Measurements from ENCODE around the gene CPNE1. TPM values are rescaled to one million over a fixed set of nuclear protein-coding genes. Genes with fewer than 3 reads are reported as not detected.
A peak's percentile ranks its signal among the peaks of the same experiment; 100 is the strongest.
"Not testable (repeated sequence)": the region's sequence is repeated elsewhere in the genome, so short reads cannot be mapped to it uniquely, and the experiment has no call there.

CPNE1 gene
- 100 to 1,000 TPM in 5 of 6 donors, 10 to 100 TPM in 1; 48.8 to 210 (median 177) TPM for total RNA-seq

GRCh38 chr20:35664466-35665206 is at the start of gene CPNE1, which contains the start of gene RBM12:
Gene CPNE1, minus strand, starts transcription at chr20:35664900. Its CDS starts 31,977 bp downstream, at chr20:35632923.
Gene RBM12, minus strand, starts transcription at chr20:35664900. Its CDS starts 9,578 bp downstream, at chr20:35655322.
- no peaks in the 10 kb centered on the region for H3K27me3 ChIP-seq
- peaks cover 6 to 12% (median 12%) of the 10 kb centered on the region in 4 donors for H3K36me3 ChIP-seq
- peaks cover 35 to 47% (median 36%) of the 10 kb centered on the region in 4 donors for H3K4me1 ChIP-seq
- TF ChIP-seq, protein P1, sequence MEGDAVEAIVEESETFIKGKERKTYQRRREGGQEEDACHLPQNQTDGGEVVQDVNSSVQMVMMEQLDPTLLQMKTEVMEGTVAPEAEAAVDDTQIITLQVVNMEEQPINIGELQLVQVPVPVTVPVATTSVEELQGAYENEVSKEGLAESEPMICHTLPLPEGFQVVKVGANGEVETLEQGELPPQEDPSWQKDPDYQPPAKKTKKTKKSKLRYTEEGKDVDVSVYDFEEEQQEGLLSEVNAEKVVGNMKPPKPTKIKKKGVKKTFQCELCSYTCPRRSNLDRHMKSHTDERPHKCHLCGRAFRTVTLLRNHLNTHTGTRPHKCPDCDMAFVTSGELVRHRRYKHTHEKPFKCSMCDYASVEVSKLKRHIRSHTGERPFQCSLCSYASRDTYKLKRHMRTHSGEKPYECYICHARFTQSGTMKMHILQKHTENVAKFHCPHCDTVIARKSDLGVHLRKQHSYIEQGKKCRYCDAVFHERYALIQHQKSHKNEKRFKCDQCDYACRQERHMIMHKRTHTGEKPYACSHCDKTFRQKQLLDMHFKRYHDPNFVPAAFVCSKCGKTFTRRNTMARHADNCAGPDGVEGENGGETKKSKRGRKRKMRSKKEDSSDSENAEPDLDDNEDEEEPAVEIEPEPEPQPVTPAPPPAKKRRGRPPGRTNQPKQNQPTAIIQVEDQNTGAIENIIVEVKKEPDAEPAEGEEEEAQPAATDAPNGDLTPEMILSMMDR (IDR thresholded peaks at IDR 0.05): peak in 2 of 6 experiments; percentile 12 to 31
- TF ChIP-seq POLR2AphosphoS5 (IDR thresholded peaks at IDR 0.05) (peak; percentile 97 to 98), EP300 (IDR thresholded peaks at IDR 0.05) (peak in 1 of 4 donors; percentile 76), POLR2A (IDR thresholded peaks at IDR 0.05) (peak in 3 of 4 donors; percentile 80 to 98 (median 98))
- peak within 1 kb of the TSS; percentile 99 to 100 (median 100) for H3K27ac ChIP-seq
- DNase-seq (peak; percentile 91 to 99), ATAC-seq (ENCODE audit: low FRiP score in 2 of 2) (peak; percentile 96 to 97)
- H3K4me3 ChIP-seq: peak within 1 kb of the TSS; percentile 45 to 80 (median 76)
- WGBS, 2 donors: 0% methylated on average over 47 of the region's 61 CpGs; no CpG with 5 or more reads in 1 of the 2 donors
- H3K9me3 ChIP-seq: no peaks in the 10 kb centered on the region

DNA sequence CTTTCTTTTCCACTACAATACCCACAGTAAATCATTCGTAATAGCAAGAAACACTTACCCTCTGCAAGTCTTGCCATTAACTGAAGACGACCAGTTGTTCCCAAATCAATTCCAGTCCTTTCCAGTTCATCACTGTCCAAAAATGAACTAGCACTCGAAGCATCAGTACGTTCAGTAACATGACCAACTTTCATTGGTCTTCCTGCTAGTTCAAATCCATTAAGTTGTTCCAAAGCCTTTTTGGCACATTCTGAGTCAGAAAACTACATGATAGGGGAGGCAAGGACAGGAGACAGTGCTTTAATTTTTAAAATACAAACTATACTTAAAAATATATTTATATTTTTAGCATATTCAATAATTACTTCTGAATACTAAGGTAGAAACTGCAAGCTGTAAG is 49.4 kb upstream of the CPNE1 start:
- TF ChIP-seq POLR2A (IDR thresholded peaks at IDR 0.05): no peak
- TF ChIP-seq EP300 (IDR thresholded peaks at IDR 0.05): no peak
- TF ChIP-seq POLR2AphosphoS5 (IDR thresholded peaks at IDR 0.05): no peak
- TF ChIP-seq, protein P1 (IDR thresholded peaks at IDR 0.05): no peak
- peaks cover 55 to 99% (median 78%) of the 10 kb centered on the region in 4 donors for H3K36me3 ChIP-seq
- no peak overlapping the region for H3K27ac ChIP-seq
- no peaks in the 10 kb centered on the region for H3K27me3 ChIP-seq
- DNase-seq (no peak), ATAC-seq (ENCODE audit: low FRiP score in 2 of 2) (no peak)
- WGBS, 2 donors: 77 to 81% methylated on average over 4 of the region's 4 CpGs
- peaks cover 0 to 31% (median 14%) of the 10 kb centered on the region in 4 donors for H3K4me1 ChIP-seq
- H3K9me3 ChIP-seq: no peaks in the 10 kb centered on the region
- no peak overlapping the region for H3K4me3 ChIP-seq

- DNase-seq; H3K27ac ChIP-seq; H3K4me3 ChIP-seq; ATAC-seq (ENCODE audit: low FRiP score in 2 of 2); H3K27me3 ChIP-seq; H3K9me3 ChIP-seq: not testable (repeated sequence)
- peaks cover 52 to 99% (median 73%) of the 10 kb centered on the region in 4 donors for H3K36me3 ChIP-seq
- 75 to 85% methylated on average over 9 of the region's 9 CpGs for WGBS, 2 donors
- peaks cover 0 to 26% (median 12%) of the 10 kb centered on the region in 4 donors for H3K4me1 ChIP-seq
Observed at GRCh38 chr20:35713120-35713519, 48.4 kb upstream of the CPNE1 start.

DNA sequence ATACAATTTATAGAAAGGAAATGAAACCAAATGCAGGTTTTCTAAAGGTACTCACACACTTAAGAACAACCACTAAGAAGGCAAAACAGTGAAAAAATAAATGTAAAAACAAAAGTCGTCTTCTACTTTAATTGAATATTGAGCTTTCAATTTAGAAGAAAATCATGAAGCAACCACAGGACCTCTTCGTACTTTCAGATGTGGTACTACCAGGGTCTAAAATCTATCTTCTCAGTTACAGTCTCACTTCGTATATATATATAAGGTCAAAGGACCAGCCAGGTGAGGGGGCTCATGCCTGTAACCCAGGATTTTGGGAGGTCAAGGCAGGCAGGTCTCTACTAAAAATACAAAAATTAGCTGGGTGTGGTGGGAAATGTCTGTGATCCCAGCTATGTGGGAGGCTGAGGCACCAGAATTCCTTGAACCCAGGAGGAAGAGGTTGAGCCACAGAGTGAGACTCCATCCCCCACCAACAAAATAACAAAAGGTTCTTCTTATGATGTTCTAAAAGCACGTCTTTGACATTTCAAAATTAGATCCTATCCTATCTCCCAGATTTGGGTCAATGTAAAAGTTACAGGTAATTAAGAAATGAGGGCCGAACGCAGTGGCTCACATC is 47.0 kb upstream of the CPNE1 start:
- Histone ChIP-seq H3K36me3 (peaks cover 55 to 99% (median 66%) of the 10 kb centered on the region in 4 donors), H3K9me3 (no peaks in the 10 kb centered on the region), H3K27me3 (no peaks in the 10 kb centered on the region), H3K27ac (no peak overlapping the region), H3K4me3 (no peak overlapping the region), H3K4me1 (peaks cover 0 to 18% (median 12%) of the 10 kb centered on the region in 4 donors)
- WGBS, 2 donors: 76 to 83% methylated on average over 6 of the region's 6 CpGs
- DNase-seq (no peak), ATAC-seq (ENCODE audit: low FRiP score in 2 of 2) (no peak)
- TF ChIP-seq, protein P1 (IDR thresholded peaks at IDR 0.05): no peak
- TF ChIP-seq EP300 (IDR thresholded peaks at IDR 0.05) (no peak), POLR2A (IDR thresholded peaks at IDR 0.05) (no peak), POLR2AphosphoS5 (IDR thresholded peaks at IDR 0.05) (no peak)

GRCh38 chr20:35710884-35711587 is 46.3 kb upstream of the CPNE1 start:
- no peak for DNase-seq
- H3K27ac ChIP-seq: no peak overlapping the region

More at GRCh38 chr20:35710884-35711587, 46.3 kb upstream of the CPNE1 start:
- Histone ChIP-seq H3K4me3 (no peak overlapping the region), H3K9me3 (no peaks in the 10 kb centered on the region), H3K27me3 (no peaks in the 10 kb centered on the region), H3K36me3 (peaks cover 57 to 99% (median 66%) of the 10 kb centered on the region in 4 donors), H3K4me1 (peaks cover 0 to 18% (median 12%) of the 10 kb centered on the region in 4 donors)
- TF ChIP-seq, protein P1 (IDR thresholded peaks at IDR 0.05): no peak
- TF ChIP-seq EP300 (IDR thresholded peaks at IDR 0.05): no peak
- no peak for TF ChIP-seq POLR2A (IDR thresholded peaks at IDR 0.05)
- TF ChIP-seq POLR2AphosphoS5 (IDR thresholded peaks at IDR 0.05): no peak
- WGBS, 2 donors: 77 to 78% methylated on average over 6 of the region's 6 CpGs
- no peak for ATAC-seq (ENCODE audit: low FRiP score in 2 of 2)

All from upper lobe of left lung (tissue), 6 donors.